ENCODE measurements around the gene DBNL.

DNA sequence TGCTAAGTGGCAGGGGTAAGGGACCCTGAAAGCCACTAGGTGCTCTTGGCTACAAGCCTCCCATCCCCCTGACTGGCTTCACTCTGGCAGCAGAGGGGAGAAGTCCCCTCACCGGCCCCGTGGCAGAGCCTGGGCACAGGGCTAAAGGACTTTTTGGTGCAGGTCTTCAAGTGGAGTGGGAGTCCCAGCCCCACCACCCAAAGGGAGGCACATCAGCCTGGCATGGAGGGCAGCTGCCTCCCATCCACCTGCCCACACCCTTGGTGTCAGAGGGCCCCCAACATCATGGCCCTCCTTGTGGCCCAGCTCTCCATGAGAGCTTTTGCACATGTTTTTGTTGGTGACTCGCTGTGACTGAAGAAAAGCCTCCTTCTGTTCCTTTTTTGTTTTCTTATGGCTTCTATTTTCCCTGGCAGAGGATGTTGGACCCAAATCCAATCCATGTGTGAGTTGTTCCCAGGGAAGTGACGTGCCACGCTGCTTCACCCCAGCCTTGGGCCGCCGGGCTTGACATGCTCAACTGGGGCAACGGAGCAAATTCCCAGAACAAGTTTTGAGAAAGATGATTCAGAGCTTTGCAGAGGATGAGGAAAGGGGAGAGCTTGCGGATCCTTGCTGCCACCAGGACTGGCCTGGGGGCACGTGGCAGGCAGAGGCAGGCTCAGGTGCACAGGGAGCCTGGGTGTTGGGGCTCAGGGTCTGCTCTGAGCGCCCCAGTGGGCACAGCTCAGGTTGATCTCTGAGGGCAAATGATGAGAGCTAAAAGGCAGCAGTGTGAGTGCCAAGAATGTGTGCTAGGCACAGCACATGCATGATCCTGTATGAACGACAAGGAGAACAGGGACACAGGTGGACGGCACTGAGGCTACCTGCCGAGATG lies 57.7 kb downstream of the DBNL start:
- TF ChIP-seq ZNF384 (IDR thresholded peaks at IDR 0.05) (no peak), FOXA1 (IDR thresholded peaks at IDR 0.05) (no peak), NFRKB (IDR thresholded peaks at IDR 0.05) (no peak), ARNT (IDR thresholded peaks at IDR 0.05) (no peak), ELF4 (IDR thresholded peaks at IDR 0.05) (no peak), SP1 (IDR thresholded peaks at IDR 0.05) (no peak), LEF1 (IDR thresholded peaks at IDR 0.05; ENCODE audit: borderline replicate concordance) (no peak)

Measured in HEK293T (cell line).